Endometrial microvascular endothelial cells (primary cell): ENCODE data around the gene EPS8L3. TPM values are rescaled to one million over a fixed set of nuclear protein-coding genes. Genes with fewer than 3 reads are reported as not detected.

ENCODE experiments used
- in situ Hi-C: cut with HindIII; loops from 2 replicates; pipeline ENCODE4 v1.10.0; 2017; ENCODE audit warnings: low sequenced_read_pairs, low pct_unique_long_range_greater_than_20kb; ENCODE audit errors: inconsistent ontology term
- total RNA-seq: library from RNA; depleted of rRNA; stranded (reverse); fragments of >200 nt; gene quantifications from one replicate; pipeline ENCODE4 v1.2.3, GENCODE V29; 2015; ENCODE audit errors: inconsistent ontology term

The EPS8L3 gene
- total RNA-seq, 1 donor from 2014 or later, result not detected

- in situ Hi-C loops, result loop anchor here (25.0 kb wide), 1 partner anchor 116 kb away; the partner anchor contains the start of gene CSF1
These were observed 33.0 kb upstream of the EPS8L3 start for GRCh38 chr1:109796484-109797302.

- in situ Hi-C loops, result loop anchor here (5.0 to 25.0 kb wide), 2 partner anchors 118 to 183 kb away; partner anchors contain the start of gene CSF1
These were observed 30.8 kb upstream of the EPS8L3 start for GRCh38 chr1:109794319-109795132.

- in situ Hi-C loops, result loop anchor here (5.0 to 25.0 kb wide), 2 partner anchors 119 to 184 kb away; partner anchors contain the start of gene CSF1
These were observed 30.0 kb upstream of the EPS8L3 start for GRCh38 chr1:109793486-109794318.

GRCh38 chr1:109793089-109793485 lies 29.4 kb upstream of the EPS8L3 start:
- in situ Hi-C loops, result loop anchor here (5.0 to 25.0 kb wide), 2 partner anchors 119 to 184 kb away; partner anchors contain the start of gene CSF1

- in situ Hi-C loops, result loop anchor here (5.0 to 25.0 kb wide), 2 partner anchors 120 to 185 kb away; partner anchors contain the start of gene CSF1
These were observed 28.5 kb upstream of the EPS8L3 start for GRCh38 chr1:109792056-109792831.

GRCh38 chr1:109791495-109792043 lies 27.8 kb upstream of the EPS8L3 start:
- in situ Hi-C loops, result loop anchor here (5.0 to 25.0 kb wide), 2 partner anchors 121 to 186 kb away; partner anchors contain the start of gene CSF1

GRCh38 chr1:109790735-109791494 lies 27.2 kb upstream of the EPS8L3 start:
- in situ Hi-C loops, result loop anchor here (5.0 to 25.0 kb wide), 2 partner anchors 121 to 186 kb away; partner anchors contain the start of gene CSF1

- in situ Hi-C loops, result loop anchor here (5.0 to 25.0 kb wide), 2 partner anchors 122 to 187 kb away; partner anchors contain the start of gene CSF1
These were observed 26.6 kb upstream of the EPS8L3 start for GRCh38 chr1:109790329-109790728.

GRCh38 chr1:109789551-109790180 lies 25.9 kb upstream of the EPS8L3 start:
- in situ Hi-C loops, result loop anchor here (5.0 to 25.0 kb wide), 2 partner anchors 123 to 188 kb away; partner anchors contain the start of gene CSF1

GRCh38 chr1:109788695-109789521 lies 25.2 kb upstream of the EPS8L3 start:
- in situ Hi-C loops, result loop anchor here (25.0 kb wide), 1 partner anchor 123 kb away; the partner anchor contains the start of gene CSF1

- in situ Hi-C loops, result loop anchor here (25.0 kb wide), 1 partner anchor 124 kb away; the partner anchor contains the start of gene CSF1
These were observed 24.3 kb upstream of the EPS8L3 start for GRCh38 chr1:109787845-109788601.

- in situ Hi-C loops, result loop anchor here (25.0 kb wide), 1 partner anchor 125 kb away; the partner anchor contains the start of gene CSF1
These were observed 23.6 kb upstream of the EPS8L3 start for GRCh38 chr1:109787211-109787844.

GRCh38 chr1:109786531-109787021 lies 22.9 kb upstream of the EPS8L3 start:
- in situ Hi-C loops, result loop anchor here (25.0 kb wide), 1 partner anchor 126 kb away; the partner anchor contains the start of gene CSF1

- in situ Hi-C loops, result loop anchor here (25.0 kb wide), 1 partner anchor 126 kb away; the partner anchor contains the start of gene CSF1
These were observed 22.4 kb upstream of the EPS8L3 start for GRCh38 chr1:109786112-109786480.
